Mucosa of descending colon (tissue), 3 donors: ENCODE data around the gene HYAL2. TPM values are rescaled to one million over a fixed set of nuclear protein-coding genes. Genes with fewer than 3 reads are reported as not detected.
"Not testable (repeated sequence)": the region's sequence is repeated elsewhere in the genome, so short reads cannot be mapped to it uniquely, and the experiment has no call there.

Experiments
- ATAC-seq: fragments of 200-7000 bp; cut with Tn5 transposase; one replicate; pipeline ENCODE4 v1.9.1; 2020; ENCODE audit warnings: mild to moderate bottlenecking, moderate library complexity
- DNase-seq, 3 donors: peaks; one replicate each; pipeline ENCODE4 v3.0.0-alpha.2; 2020
- H3K36me3 ChIP-seq: fragments of 200-600 bp; one replicate; pipeline ENCODE4 v1.8.0; 2021; ENCODE audit warnings: low read depth, mild to moderate bottlenecking
- H3K4me1 ChIP-seq: fragments of 200-600 bp; one replicate; pipeline ENCODE4 v1.8.0; 2021; ENCODE audit warnings: low read depth, mild to moderate bottlenecking
- H3K4me3 ChIP-seq: fragments of 200-600 bp; one replicate; pipeline ENCODE4 v1.8.0; 2021; ENCODE audit warnings: mild to moderate bottlenecking
- H3K9me3 ChIP-seq: fragments of 200-600 bp; one replicate; pipeline ENCODE4 v1.8.0; 2021; ENCODE audit warnings: mild to moderate bottlenecking
- CTCF ChIP-seq: fragments of 200-600 bp; IDR thresholded peaks from one replicate; pipeline ENCODE4 v1.8.0; 2022; ENCODE audit warnings: antibody characterized with exemption, mild to moderate bottlenecking
- intact Hi-C, 2 donors: fragments of 100-400 bp; cut with DNase I in 1 of 2; cut with micrococcal nuclease in 1 of 2; formaldehyde crosslinking; loops; one replicate each; pipeline versions ENCODE4 v1.11.0 to v1.11.1; 2022; cut with DNase I, micrococcal nuclease
- total RNA-seq, 3 donors: library from RNA; stranded (reverse); fragmentation: NEBNext Ultra II Directional in 2 of 3; extraction: Animal tissue kit (Norgen Biotek cat#: 25700) in 2 of 3; gene quantifications; one replicate each; pipeline versions ENCODE4 v1.2.1 to v1.2.4, GENCODE V29; 2021 to 2023
- donor health status: DM: no; HTN: no; CAD: no; lungs with moderate emphysema.
- donor health status: DM: no; HTN: no; CAD: no.
- donor health status: DM: no; HTN: yes; CAD: no.

HYAL2 gene
- total RNA-seq, 3 donors from 2014 or later, result 18.6 to 32.5 (median 29.1) TPM

GRCh38 chr3:50286322-50287227, 36.0 kb downstream of the HYAL2 start:
- H3K9me3 ChIP-seq, result no peaks in the 10 kb centered on the region
- no peak overlapping the region for H3K4me3 ChIP-seq
- H3K4me1 ChIP-seq, result peaks cover 12% of the 10 kb centered on the region
- TF ChIP-seq CTCF, result no peak
- H3K36me3 ChIP-seq, result peaks cover 4% of the 10 kb centered on the region
- intact Hi-C loops, result no loop called here
- DNase-seq (no peak), ATAC-seq (no peak)

- H3K4me3 ChIP-seq, DNase-seq, intact Hi-C loops, H3K36me3 ChIP-seq, H3K4me1 ChIP-seq, ATAC-seq, H3K9me3 ChIP-seq: not testable (repeated sequence)
These were observed 38.4 kb downstream of the HYAL2 start for GRCh38 chr3:50284121-50284520.

GRCh38 chr3:50279255-50280016, 43.1 kb downstream of the HYAL2 start:
- no peaks in the 10 kb centered on the region for H3K9me3 ChIP-seq
- DNase-seq (no peak), ATAC-seq (no peak)
- H3K4me1 ChIP-seq, result peaks cover 2% of the 10 kb centered on the region
- TF ChIP-seq CTCF, result no peak
- intact Hi-C loops, result loop anchor here (10.0 kb wide), 2 partner anchors 55 to 85 kb away; partner anchors contain the start of gene GNAT1 (in 2 of the 2)
- H3K4me3 ChIP-seq, result no peak overlapping the region
- no peaks in the 10 kb centered on the region for H3K36me3 ChIP-seq

- Histone ChIP-seq H3K36me3 (no peaks in the 10 kb centered on the region), H3K4me3 (no peak within 1 kb of the TSS), H3K9me3 (no peaks in the 10 kb centered on the region), H3K4me1 (peaks cover 3% of the 10 kb centered on the region)
- DNase-seq (no peak), ATAC-seq (no peak)
- TF ChIP-seq CTCF, result no peak
- intact Hi-C loops, result loop anchor here (10.0 kb wide), 2 partner anchors 54 to 84 kb away; partner anchors contain the start of gene GNAT1 (in 2 of the 2)
These were observed 43.7 kb downstream of the HYAL2 start, which contains the start of gene LSMEM2 for GRCh38 chr3:50278880-50279224. Gene LSMEM2 (plus strand): TSS chr3:50279087. CDS start chr3:50279114, 27 bp downstream.

- peaks cover 8% of the 10 kb centered on the region for H3K4me1 ChIP-seq
- no peaks in the 10 kb centered on the region for H3K9me3 ChIP-seq
- ATAC-seq, result no peak
- intact Hi-C loops, result loop anchor here (10.0 kb wide), 2 partner anchors 54 to 84 kb away; partner anchors contain the start of gene GNAT1 (in 2 of the 2)
- no peak for DNase-seq
- H3K4me3 ChIP-seq, result no peak overlapping the region
- TF ChIP-seq CTCF, result no peak
- no peaks in the 10 kb centered on the region for H3K36me3 ChIP-seq
These were observed 44.2 kb downstream of the HYAL2 start for GRCh38 chr3:50278123-50278879.
